Liver (tissue), 9 donors: ENCODE measurements around the gene CLPX. TPM values are rescaled to one million over a fixed set of nuclear protein-coding genes. Genes with fewer than 3 reads are reported as not detected.

ENCODE experiments used
- DNase-seq: peaks from one replicate; pipeline ENCODE4 v3.0.0-alpha.2; 2017; ENCODE audit warnings: low spot score
- H3K27ac ChIP-seq, 2 donors: one replicate each; pipeline ENCODE4 v1.7.0; 2013; ENCODE audit warnings: inconsistent platforms in 2 of 2, low read length in 2 of 2, control low read depth in 1 of 2, low read depth in 1 of 2, mild to moderate bottlenecking in 1 of 2
- H3K27me3 ChIP-seq, 4 donors: one replicate each; pipeline versions ENCODE4 v1.6.1 to v1.7.0; 2013; ENCODE audit warnings: low read length in 3 of 4, inconsistent platforms in 1 of 4, mild to moderate bottlenecking in 1 of 4, moderate library complexity in 1 of 4; ENCODE audit not compliant: control insufficient read depth in 4 of 4, insufficient read depth in 4 of 4
- H3K36me3 ChIP-seq, 4 donors: one replicate each; pipeline versions ENCODE4 v1.6.1 to v1.7.0; 2013; ENCODE audit warnings: low read length in 3 of 4, mild to moderate bottlenecking in 3 of 4, low read depth in 1 of 4, moderate library complexity in 1 of 4; ENCODE audit not compliant: control insufficient read depth in 4 of 4, insufficient read depth in 3 of 4
- H3K4me1 ChIP-seq, 4 donors: one replicate each; pipeline versions ENCODE4 v1.6.1 to v1.7.0; 2013; ENCODE audit warnings: low read length in 3 of 4, mild to moderate bottlenecking in 3 of 4, moderate library complexity in 1 of 4; ENCODE audit not compliant: control insufficient read depth in 4 of 4, insufficient read depth in 4 of 4
- H3K4me3 ChIP-seq, 3 donors: one replicate each; pipeline versions ENCODE4 v1.6.1 to v1.7.0; 2013; ENCODE audit warnings: low read length in 3 of 3, control low read depth in 1 of 3, low read depth in 1 of 3, mild to moderate bottlenecking in 1 of 3
- H3K9ac ChIP-seq, 2 donors: one replicate each; pipeline ENCODE4 v1.7.0; 2013; ENCODE audit warnings: low read length in 2 of 2, mild to moderate bottlenecking in 2 of 2, moderate library complexity in 2 of 2, control low read depth in 1 of 2, low read depth in 1 of 2
- H3K9me3 ChIP-seq, 4 donors: one replicate each; pipeline versions ENCODE4 v1.6.1 to v1.7.0; 2013; ENCODE audit warnings: low read length in 3 of 4; ENCODE audit not compliant: control insufficient read depth in 4 of 4
- EGR1 ChIP-seq, 2 donors: IDR thresholded peaks; 2 replicates each; pipeline ENCODE4 v1.6.1; 2016 to 2018; ENCODE audit warnings: antibody characterized with exemption in 2 of 2, low read depth in 2 of 2
- FOXA1 ChIP-seq: IDR thresholded peaks from 2 replicates; pipeline ENCODE4 v1.6.1; 2016; ENCODE audit warnings: antibody characterized with exemption
- FOXA2 ChIP-seq: IDR thresholded peaks from 2 replicates; pipeline ENCODE4 v1.6.1; 2016; ENCODE audit warnings: antibody characterized with exemption
- HNF4A ChIP-seq, 2 donors: conservative IDR thresholded peaks; 2 replicates each; pipeline ENCODE4 v1.6.1; 2016; ENCODE audit warnings: antibody characterized with exemption in 2 of 2, mild to moderate bottlenecking in 2 of 2
- HNF4G ChIP-seq: IDR thresholded peaks from 2 replicates; pipeline ENCODE4 v1.6.1; 2016; ENCODE audit warnings: antibody characterized with exemption
- JUND ChIP-seq, 2 donors: IDR thresholded peaks; 2 replicates each; pipeline ENCODE4 v1.6.1; 2016; ENCODE audit warnings: antibody characterized with exemption in 2 of 2
- NR2F2 ChIP-seq: IDR thresholded peaks from 2 replicates; pipeline ENCODE4 v1.6.1; 2016; ENCODE audit warnings: antibody characterized with exemption
- RAD21 ChIP-seq, 2 donors: IDR thresholded peaks; 2 replicates each; pipeline ENCODE4 v1.6.1; 2016; ENCODE audit warnings: antibody characterized with exemption in 2 of 2, mild to moderate bottlenecking in 2 of 2
- REST ChIP-seq: IDR thresholded peaks from 2 replicates; pipeline ENCODE4 v1.6.1; 2016; ENCODE audit warnings: antibody characterized with exemption, mild to moderate bottlenecking
- RXRA ChIP-seq, 2 donors: IDR thresholded peaks; 2 replicates each; pipeline ENCODE4 v1.6.1; 2017 to 2018; ENCODE audit warnings: antibody characterized with exemption in 2 of 2, mild to moderate bottlenecking in 1 of 2
- SP1 ChIP-seq: IDR thresholded peaks from 2 replicates; pipeline ENCODE4 v1.6.1; 2018; ENCODE audit warnings: antibody characterized with exemption, mild to moderate bottlenecking
- TAF1 ChIP-seq: conservative IDR thresholded peaks from 2 replicates; pipeline ENCODE4 v1.6.1; 2016; ENCODE audit warnings: antibody characterized with exemption, mild to moderate bottlenecking
- YY1 ChIP-seq: IDR thresholded peaks from 2 replicates; pipeline ENCODE4 v1.6.1; 2016; ENCODE audit warnings: antibody characterized with exemption, mild to moderate bottlenecking
- WGBS: extraction: QIAGEN DNeasy Blood & Tissue Kit; methylation state at CpG from one replicate; pipeline ENCODE4 v1.1.7; 2013; 5-methylcytosine and 5-hydroxymethylcytosine counted together
- polyA plus RNA-seq, 2 donors: library from polyadenylated mRNA; stranded (reverse) in 1 of 2; unstranded in 1 of 2; fragments of 200-250 nt in 1 of 2; fragments of >200 nt in 1 of 2; fragmentation: Nextera tagmentation in 1 of 2; extraction: Ambion mirVana in 1 of 2; gene quantifications; one replicate each; pipeline versions ENCODE4 v1.2.1 to v1.2.3, GENCODE V29; 2013 to 2015
- total RNA-seq, 2 donors: library from RNA; depleted of rRNA; stranded (reverse); fragments of >200 nt; gene quantifications; one replicate each; pipeline ENCODE4 v1.2.3, GENCODE V29; 2014
- TF ChIP-seq, protein P1 (sequence below): IDR thresholded peaks from 2 replicates; pipeline ENCODE4 v1.6.1; 2016; ENCODE audit warnings: antibody characterized with exemption
- TF ChIP-seq, protein P2 (sequence below): fragments of 150-350 bp; IDR thresholded peaks from 2 replicates; pipeline ENCODE4 v1.5.1; 2017; ENCODE audit warnings: improper control_type of control experiment, low read depth, low read length; ENCODE audit not compliant: missing input control
- TF ChIP-seq, protein P3 (sequence below): IDR thresholded peaks from 2 replicates; pipeline ENCODE4 v1.6.1; 2016; ENCODE audit warnings: antibody characterized with exemption
- TF ChIP-seq, protein P4 (sequence below): IDR thresholded peaks from 2 replicates; pipeline ENCODE4 v1.6.1; 2016; ENCODE audit warnings: antibody characterized with exemption
- donor health status: healthy.
- donor health status: healthy.
- donor health status: healthy.
- donor health status: healthy.
- donor health status: healthy.

The CLPX gene
- total and polyA plus RNA-seq, 4 donors: 24.8 to 79.4 (median 41.0) TPM

DNA sequence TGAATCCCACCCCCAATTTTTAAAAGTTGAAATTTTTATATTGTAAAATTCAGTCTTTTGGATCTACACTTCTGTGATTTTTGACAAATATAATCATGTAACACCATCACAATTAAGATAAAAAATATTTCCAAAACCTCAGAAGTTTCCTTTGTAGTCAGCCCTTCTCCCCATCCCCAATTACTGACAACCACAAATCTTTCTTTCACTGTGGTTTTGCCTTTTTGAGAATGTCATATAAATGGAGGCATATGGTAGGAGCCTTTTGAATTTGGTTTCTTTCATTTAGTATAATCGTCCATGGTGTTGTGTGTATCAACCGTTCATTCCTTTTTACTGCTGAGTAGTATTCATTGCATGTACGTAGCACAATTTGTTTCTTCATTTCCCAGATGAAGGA, 34.0 kb upstream of the CLPX start:
- no peak for DNase-seq
- Histone ChIP-seq H3K27ac (no peak overlapping the region), H3K27me3 (no peaks in the 10 kb centered on the region), H3K9ac (no peak overlapping the region), H3K36me3 (no peaks in the 10 kb centered on the region), H3K4me3 (no peak overlapping the region), H3K4me1 (no peaks in the 10 kb centered on the region), H3K9me3 (no peaks in the 10 kb centered on the region)
- WGBS: 91% methylated on average over 3 of the region's 3 CpGs
- TF ChIP-seq HNF4A (conservative IDR thresholded peaks at IDR 0.05) (no peak), HNF4G (no peak), FOXA2 (no peak), RAD21 (IDR thresholded peaks at IDR 0.05) (no peak), EGR1 (IDR thresholded peaks at IDR 0.05; ENCODE audit: low read depth in 2 of 2) (no peak), RXRA (IDR thresholded peaks at IDR 0.05) (no peak), SP1 (no peak), FOXA1 (no peak), NR2F2 (no peak), TAF1 (no peak)
- TF ChIP-seq, protein P1, sequence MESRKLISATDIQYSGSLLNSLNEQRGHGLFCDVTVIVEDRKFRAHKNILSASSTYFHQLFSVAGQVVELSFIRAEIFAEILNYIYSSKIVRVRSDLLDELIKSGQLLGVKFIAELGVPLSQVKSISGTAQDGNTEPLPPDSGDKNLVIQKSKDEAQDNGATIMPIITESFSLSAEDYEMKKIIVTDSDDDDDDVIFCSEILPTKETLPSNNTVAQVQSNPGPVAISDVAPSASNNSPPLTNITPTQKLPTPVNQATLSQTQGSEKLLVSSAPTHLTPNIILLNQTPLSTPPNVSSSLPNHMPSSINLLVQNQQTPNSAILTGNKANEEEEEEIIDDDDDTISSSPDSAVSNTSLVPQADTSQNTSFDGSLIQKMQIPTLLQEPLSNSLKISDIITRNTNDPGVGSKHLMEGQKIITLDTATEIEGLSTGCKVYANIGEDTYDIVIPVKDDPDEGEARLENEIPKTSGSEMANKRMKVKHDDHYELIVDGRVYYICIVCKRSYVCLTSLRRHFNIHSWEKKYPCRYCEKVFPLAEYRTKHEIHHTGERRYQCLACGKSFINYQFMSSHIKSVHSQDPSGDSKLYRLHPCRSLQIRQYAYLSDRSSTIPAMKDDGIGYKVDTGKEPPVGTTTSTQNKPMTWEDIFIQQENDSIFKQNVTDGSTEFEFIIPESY: no peak
- TF ChIP-seq, protein P2, sequence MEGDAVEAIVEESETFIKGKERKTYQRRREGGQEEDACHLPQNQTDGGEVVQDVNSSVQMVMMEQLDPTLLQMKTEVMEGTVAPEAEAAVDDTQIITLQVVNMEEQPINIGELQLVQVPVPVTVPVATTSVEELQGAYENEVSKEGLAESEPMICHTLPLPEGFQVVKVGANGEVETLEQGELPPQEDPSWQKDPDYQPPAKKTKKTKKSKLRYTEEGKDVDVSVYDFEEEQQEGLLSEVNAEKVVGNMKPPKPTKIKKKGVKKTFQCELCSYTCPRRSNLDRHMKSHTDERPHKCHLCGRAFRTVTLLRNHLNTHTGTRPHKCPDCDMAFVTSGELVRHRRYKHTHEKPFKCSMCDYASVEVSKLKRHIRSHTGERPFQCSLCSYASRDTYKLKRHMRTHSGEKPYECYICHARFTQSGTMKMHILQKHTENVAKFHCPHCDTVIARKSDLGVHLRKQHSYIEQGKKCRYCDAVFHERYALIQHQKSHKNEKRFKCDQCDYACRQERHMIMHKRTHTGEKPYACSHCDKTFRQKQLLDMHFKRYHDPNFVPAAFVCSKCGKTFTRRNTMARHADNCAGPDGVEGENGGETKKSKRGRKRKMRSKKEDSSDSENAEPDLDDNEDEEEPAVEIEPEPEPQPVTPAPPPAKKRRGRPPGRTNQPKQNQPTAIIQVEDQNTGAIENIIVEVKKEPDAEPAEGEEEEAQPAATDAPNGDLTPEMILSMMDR: no peak

DNA sequence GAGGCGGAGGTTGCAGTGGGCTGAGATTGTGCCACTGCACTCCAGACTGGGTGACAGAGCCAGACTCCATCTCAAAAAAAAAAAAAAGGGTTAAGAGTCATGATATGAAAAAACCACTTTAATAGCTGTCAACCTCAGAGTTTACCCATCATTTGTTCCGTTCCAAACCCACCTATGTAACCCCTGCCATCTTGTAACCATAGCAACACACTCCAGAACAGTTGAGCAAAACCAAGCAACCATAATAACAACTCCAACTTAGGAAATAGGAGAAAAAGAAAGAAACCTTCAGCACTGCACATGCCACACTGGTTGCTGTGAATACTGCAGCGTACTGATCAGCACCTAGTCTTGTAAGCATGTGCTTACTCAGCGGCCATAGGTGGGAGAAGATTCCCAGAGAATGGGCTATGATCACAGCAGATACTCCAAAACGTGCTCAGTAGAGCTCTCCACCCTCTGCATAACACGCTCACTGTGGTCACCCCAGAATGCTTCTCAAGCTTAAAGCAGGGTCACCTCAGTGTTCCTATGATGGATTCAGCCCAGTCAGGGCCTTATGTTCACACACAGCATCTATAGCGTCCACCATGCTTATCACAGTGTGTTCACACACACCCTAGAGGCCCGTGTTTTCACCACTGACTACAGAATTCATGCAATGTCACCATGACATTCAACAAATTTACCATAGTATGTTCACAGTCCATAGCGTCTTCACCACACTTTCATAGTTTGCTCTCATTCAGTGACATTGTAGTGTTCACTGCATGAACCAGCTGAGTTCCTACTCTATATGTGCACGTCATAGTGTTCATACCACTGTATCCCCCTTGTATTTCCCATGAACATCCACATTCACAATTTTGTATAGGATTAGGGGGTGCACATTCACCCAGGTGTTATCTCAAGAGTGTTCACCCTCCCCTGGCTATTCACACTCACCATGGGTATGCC, 32.7 kb upstream of the CLPX start:
- Histone ChIP-seq H3K4me3 (no peak overlapping the region), H3K36me3 (no peaks in the 10 kb centered on the region), H3K9ac (no peak overlapping the region), H3K9me3 (no peaks in the 10 kb centered on the region), H3K4me1 (no peaks in the 10 kb centered on the region), H3K27ac (no peak overlapping the region), H3K27me3 (no peaks in the 10 kb centered on the region)
- no peak for DNase-seq
- TF ChIP-seq, protein P3, sequence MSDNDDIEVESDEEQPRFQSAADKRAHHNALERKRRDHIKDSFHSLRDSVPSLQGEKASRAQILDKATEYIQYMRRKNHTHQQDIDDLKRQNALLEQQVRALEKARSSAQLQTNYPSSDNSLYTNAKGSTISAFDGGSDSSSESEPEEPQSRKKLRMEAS: no peak
- TF ChIP-seq, protein P1: no peak
- TF ChIP-seq FOXA2: no peak
- no peak for TF ChIP-seq HNF4G
- no peak for TF ChIP-seq NR2F2
- TF ChIP-seq FOXA1: no peak
- TF ChIP-seq REST: no peak
- no peak for TF ChIP-seq YY1
- TF ChIP-seq JUND (IDR thresholded peaks at IDR 0.05): no peak
- TF ChIP-seq SP1: no peak
- no peak for TF ChIP-seq RXRA (IDR thresholded peaks at IDR 0.05)
- TF ChIP-seq, protein P4, sequence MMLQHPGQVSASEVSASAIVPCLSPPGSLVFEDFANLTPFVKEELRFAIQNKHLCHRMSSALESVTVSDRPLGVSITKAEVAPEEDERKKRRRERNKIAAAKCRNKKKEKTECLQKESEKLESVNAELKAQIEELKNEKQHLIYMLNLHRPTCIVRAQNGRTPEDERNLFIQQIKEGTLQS: no peak
- no peak for TF ChIP-seq RAD21 (IDR thresholded peaks at IDR 0.05)
- no peak for TF ChIP-seq EGR1 (IDR thresholded peaks at IDR 0.05; ENCODE audit: low read depth in 2 of 2)
- WGBS: 84% methylated on average over 10 of the region's 10 CpGs
